Activated CD8-positive, alpha-beta memory T cell treated with anti-CD3 and anti-CD28 coated beads, Interleukin-2, amount 10 ng/mL, durations not matched to agents 7 days and 5 days (primary cell): Measurements from ENCODE around the gene SBNO2. TPM values are rescaled to one million over a fixed set of nuclear protein-coding genes. Genes with fewer than 3 reads are reported as not detected.
"Not testable (repeated sequence)": the region's sequence is repeated elsewhere in the genome, so short reads cannot be mapped to it uniquely, and the experiment has no call there.

Experiments used
- ATAC-seq: fragments of 150-1000 bp; cut with Tn5 transposase; one replicate; pipeline ENCODE4 v1.10.0; 2021; ENCODE audit warnings: moderate library complexity
- CTCF ChIA-PET: fragments of 350-600 bp; sonication (Branson Sonifier 250); formaldehyde crosslinking; loops from one replicate; lab custom pipeline; 2021; ENCODE audit warnings: antibody characterized with exemption; lab: Charles Lee
- DNase-seq: peaks from one replicate; pipeline ENCODE4 v3.0.0-alpha.2; 2020
- H3K27ac Mint-ChIP-seq: one replicate; pipeline ENCODE4 v1.8.0; 2021; ENCODE audit warnings: mild to moderate bottlenecking, mixed read lengths
- H3K27me3 Mint-ChIP-seq: one replicate; pipeline ENCODE4 v1.8.0; 2021; ENCODE audit warnings: mixed read lengths
- H3K36me3 Mint-ChIP-seq: one replicate; pipeline ENCODE4 v1.8.0; 2021; ENCODE audit warnings: mild to moderate bottlenecking, mixed read lengths
- H3K4me1 Mint-ChIP-seq: one replicate; pipeline ENCODE4 v1.8.0; 2021; ENCODE audit warnings: mixed read lengths
- H3K4me3 Mint-ChIP-seq: one replicate; pipeline ENCODE4 v1.8.0; 2021; ENCODE audit warnings: mild to moderate bottlenecking, moderate library complexity, mixed read lengths
- H3K9me3 Mint-ChIP-seq: one replicate; pipeline ENCODE4 v1.8.0; 2022; ENCODE audit warnings: low read depth, mixed read lengths
- total RNA-seq, 2 experiments: library from RNA; stranded (reverse); gene quantifications; one replicate each; pipeline ENCODE4 v1.2.3, GENCODE V29; 2021

SBNO2 gene
- total RNA-seq, 2 experiments from 2014 or later, result 50.6 to 74.7 TPM

GRCh38 chr19:1136621-1137317 is 37.3 kb downstream of the SBNO2 start:
- CTCF ChIA-PET, result no interaction called here
- Mint-ChIP-seq H3K27ac (no peak overlapping the region), H3K27me3 (no peaks in the 10 kb centered on the region), H3K4me1 (peaks cover 14% of the 10 kb centered on the region), H3K4me3 (no peak overlapping the region), H3K9me3 (peaks cover under 1% of the 10 kb centered on the region), H3K36me3 (peaks cover 15% of the 10 kb centered on the region)
- no peak for ATAC-seq
- DNase-seq, result no peak

- no peaks in the 10 kb centered on the region for H3K27me3 Mint-ChIP-seq
- H3K36me3 Mint-ChIP-seq, result peaks cover 15% of the 10 kb centered on the region
- no peak overlapping the region for H3K4me3 Mint-ChIP-seq
- ATAC-seq (no peak), DNase-seq (no peak)
- H3K4me1 Mint-ChIP-seq, result peaks cover 14% of the 10 kb centered on the region
- no peak overlapping the region for H3K27ac Mint-ChIP-seq
- H3K9me3 Mint-ChIP-seq, result no peaks in the 10 kb centered on the region
- CTCF ChIA-PET, result no interaction called here
Measured at GRCh38 chr19:1136201-1136600, 37.9 kb downstream of the SBNO2 start.

GRCh38 chr19:1135454-1135853 is 38.6 kb downstream of the SBNO2 start:
- Mint-ChIP-seq H3K27me3 (no peaks in the 10 kb centered on the region), H3K4me3 (no peak overlapping the region), H3K36me3 (peaks cover 14% of the 10 kb centered on the region), H3K9me3 (no peaks in the 10 kb centered on the region), H3K27ac (no peak overlapping the region), H3K4me1 (peaks cover 19% of the 10 kb centered on the region)
- DNase-seq, result no peak
- ATAC-seq, result no peak
- CTCF ChIA-PET, result no interaction called here

DNA sequence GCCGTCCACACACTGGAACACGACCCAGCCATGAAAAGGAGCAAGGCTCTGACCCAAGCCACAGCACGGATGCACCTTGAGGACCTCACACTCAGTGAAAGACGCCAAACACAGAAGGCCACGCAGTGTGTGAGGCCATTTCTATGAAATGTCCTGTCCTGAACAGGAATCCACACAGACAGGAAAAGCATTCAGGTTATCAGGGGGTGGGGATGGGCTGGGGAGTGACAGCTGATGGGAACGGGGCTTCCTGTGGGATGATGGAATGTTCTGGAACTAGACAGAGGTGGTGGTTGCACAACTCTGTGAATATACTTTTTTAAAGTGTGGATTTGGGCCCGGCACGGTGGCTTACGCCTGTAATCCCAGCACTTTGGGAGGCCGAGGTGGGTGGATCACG is 39.6 kb downstream of the SBNO2 start:
- Mint-ChIP-seq H3K4me1 (peaks cover 27% of the 10 kb centered on the region), H3K27ac (no peak overlapping the region), H3K27me3 (no peaks in the 10 kb centered on the region), H3K9me3 (no peaks in the 10 kb centered on the region), H3K4me3 (no peak overlapping the region), H3K36me3 (peaks cover 11% of the 10 kb centered on the region)
- DNase-seq (no peak), ATAC-seq (no peak)
- CTCF ChIA-PET, result interaction anchor here (1.4 to 5.0 kb wide), 5 partner anchors 21 to 132 kb away, joined by 3 to 38 read pairs (median 8); no protein-coding TSS in a partner anchor

GRCh38 chr19:1133471-1133929 is 40.6 kb downstream of the SBNO2 start:
- Mint-ChIP-seq H3K9me3 (no peaks in the 10 kb centered on the region), H3K27ac (peak overlapping the region; percentile 89), H3K27me3 (no peaks in the 10 kb centered on the region), H3K36me3 (peaks cover 2% of the 10 kb centered on the region), H3K4me3 (peak overlapping the region; percentile 89), H3K4me1 (peaks cover 30% of the 10 kb centered on the region)
- peak; percentile 75 for ATAC-seq
- CTCF ChIA-PET, result interaction anchor here (1.4 to 5.0 kb wide), 5 partner anchors 20 to 133 kb away, joined by 3 to 38 read pairs (median 8); no protein-coding TSS in a partner anchor
- peak; percentile 93 for DNase-seq

DNA sequence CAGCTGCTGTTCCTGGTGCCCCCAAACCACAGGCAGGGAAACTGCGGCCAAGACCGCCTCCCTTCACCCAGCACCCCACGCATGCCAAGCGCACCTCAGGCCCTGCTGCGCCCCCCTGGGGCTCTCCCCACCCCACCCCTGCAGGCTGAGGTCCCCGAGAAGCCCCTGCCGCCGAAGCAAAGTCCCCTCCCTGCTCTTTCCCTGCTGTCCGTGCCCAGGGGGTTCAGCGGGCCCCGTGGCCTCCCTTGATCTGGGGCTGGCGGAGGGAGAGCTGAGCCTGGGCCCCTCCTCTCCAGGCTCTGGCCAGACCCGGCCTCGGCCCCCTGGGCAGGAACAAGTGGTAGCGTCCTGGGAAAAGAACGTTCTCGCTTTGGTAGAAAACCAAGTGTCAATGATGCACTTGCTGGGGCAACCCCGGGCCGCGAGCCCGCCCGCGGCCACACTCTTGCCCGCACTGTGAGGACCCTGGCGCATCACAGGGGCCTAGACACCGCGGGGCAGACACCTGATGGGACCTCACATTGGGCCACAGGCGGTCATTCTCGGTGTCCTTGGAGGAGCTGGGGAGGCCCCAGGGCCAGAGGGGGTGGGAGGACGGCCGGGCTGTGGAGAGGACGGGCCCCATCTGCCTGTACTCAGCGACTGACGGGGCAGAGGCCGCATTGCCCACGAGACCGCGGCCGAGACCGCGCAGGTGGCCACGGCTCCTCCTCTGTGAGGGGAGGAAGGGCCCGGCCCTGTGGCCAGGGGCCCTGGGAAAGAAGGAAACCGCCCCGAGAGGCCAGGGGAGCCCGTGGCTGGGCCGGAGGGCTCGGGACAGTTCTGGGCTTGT is 41.3 kb downstream of the SBNO2 start:
- DNase-seq (peak; percentile 67), ATAC-seq (peak; percentile 10)
- H3K36me3 Mint-ChIP-seq, result peaks cover 2% of the 10 kb centered on the region
- H3K27ac Mint-ChIP-seq, result peak overlapping the region; percentile 89
- CTCF ChIA-PET, result interaction anchor here (0.7 to 5.0 kb wide), 6 partner anchors 19 to 134 kb away, joined by 3 to 38 read pairs (median 3); no protein-coding TSS in a partner anchor
- H3K4me1 Mint-ChIP-seq, result peaks cover 32% of the 10 kb centered on the region
- no peaks in the 10 kb centered on the region for H3K27me3 Mint-ChIP-seq
- no peaks in the 10 kb centered on the region for H3K9me3 Mint-ChIP-seq
- peak overlapping the region; percentile 89 for H3K4me3 Mint-ChIP-seq

DNA sequence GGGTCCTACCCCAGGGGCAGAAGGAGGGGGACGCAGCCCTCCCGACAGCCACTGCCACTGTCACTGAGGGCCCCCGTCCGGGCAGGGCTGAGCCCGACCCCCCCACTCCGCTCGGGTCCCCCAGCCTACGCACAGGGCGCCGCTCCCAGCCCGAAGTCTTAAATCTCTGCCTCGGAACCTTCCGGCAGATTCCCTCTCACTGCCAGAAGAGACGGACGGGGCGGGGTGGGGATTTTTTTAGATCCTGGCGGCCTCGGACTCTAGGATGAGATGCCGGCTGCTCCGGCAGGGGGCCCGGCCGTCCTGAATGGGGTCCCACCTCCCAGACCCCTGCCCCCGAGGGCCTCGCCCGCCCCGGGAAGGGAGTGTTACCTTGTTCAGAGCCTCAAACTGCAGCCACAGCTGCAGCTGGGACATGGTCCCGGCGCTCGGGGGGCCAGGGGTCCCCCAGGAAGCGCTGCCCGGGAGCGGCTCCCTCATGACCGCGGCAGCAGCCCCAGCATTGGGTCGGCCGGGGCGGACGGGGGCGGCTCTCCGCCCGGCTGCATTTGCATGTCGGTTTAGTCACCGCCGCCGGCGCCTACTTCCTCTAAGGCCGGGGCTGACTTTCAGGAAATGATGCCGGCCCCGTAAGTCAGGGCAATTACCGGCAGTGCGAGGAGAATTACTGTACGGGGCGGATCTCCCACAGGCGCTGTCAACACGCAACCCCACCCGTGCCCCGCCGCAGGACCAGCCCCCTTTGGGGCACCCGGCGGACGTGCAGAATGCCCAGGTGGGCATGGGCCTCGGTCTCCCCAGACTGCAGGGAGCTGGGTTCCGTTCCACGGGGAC is 42.1 kb downstream of the SBNO2 start:
- Mint-ChIP-seq H3K4me1 (peaks cover 33% of the 10 kb centered on the region), H3K9me3 (no peaks in the 10 kb centered on the region), H3K36me3 (peaks cover 10% of the 10 kb centered on the region), H3K4me3 (peak overlapping the region; percentile 89), H3K27me3 (no peaks in the 10 kb centered on the region), H3K27ac (peak overlapping the region; percentile 91)
- CTCF ChIA-PET, result interaction anchor here (0.7 to 5.0 kb wide), 11 partner anchors 19 to 148 kb away, joined by 3 to 38 read pairs (median 6); partner anchors contain the start of genes ARHGAP45 and ATP5F1D
- peak; percentile 93 for DNase-seq
- ATAC-seq, result peak; percentile 64

DNA sequence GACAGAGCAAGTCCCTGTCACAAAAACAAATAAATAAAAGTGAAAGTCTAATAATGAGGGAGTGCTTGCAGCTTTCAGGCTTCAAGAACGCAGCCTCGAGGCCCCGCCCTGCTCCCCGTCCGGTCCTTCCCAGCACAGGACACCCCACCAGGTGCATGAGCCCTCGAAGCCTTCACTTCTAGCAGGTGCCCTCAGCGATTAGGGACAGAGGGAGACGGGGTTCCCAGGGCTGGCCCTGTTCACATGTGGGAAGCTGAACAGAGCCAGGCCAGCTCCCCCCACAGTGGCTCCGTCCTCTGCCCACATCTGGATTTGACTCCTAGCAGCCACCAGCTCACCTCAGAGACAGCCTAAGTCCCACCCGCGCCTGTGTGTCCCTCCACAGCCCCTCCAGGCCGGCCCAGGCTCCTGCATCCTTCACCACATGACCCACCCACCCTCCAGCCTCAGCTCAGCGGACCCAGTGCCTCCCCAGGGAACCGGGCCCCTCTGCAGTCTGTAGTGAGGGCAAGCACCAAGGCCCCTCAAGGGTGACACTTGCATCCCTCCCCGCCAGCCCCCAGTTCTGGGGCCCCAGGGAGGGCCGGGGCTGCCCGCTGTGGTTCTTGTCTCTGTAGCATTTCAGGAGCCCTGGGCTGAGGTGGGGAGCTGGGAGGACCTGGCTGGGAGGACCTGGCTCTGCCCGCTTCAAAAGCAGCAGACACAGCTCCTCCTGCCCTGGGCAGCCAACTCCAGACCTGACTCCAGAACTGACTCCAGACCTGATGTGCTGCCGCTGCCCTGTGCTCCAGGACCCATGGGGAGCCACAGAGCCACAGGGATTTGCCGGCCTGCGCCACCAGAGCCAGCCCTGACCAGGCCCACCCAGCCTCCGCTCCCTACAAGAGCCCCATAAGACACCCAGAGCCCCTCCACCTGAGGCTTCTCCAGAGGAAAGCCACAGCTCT is 43.0 kb downstream of the SBNO2 start:
- no peak for ATAC-seq

DNA sequence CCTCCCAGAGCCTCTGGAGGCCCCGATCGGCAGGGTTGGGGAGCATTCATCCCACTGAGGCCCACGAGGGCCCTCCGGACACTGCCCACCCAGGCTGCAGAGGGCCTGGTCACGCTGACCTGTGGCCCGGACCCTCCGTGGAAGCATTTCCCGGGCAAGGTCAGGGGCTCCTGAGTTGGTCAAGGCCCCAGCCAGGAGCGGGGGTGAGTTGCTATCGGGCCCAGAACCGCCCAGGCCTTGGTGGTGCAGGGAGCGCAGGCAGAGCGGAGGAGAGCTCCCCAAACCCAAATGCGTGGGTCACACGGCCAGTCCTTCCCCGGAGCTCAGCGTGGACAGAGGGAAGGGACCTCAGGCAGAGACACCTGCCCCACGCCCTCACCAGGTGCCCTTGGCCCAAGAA is 44.5 kb downstream of the SBNO2 start:
- H3K27ac Mint-ChIP-seq, result peak overlapping the region; percentile 91
- H3K9me3 Mint-ChIP-seq, result no peaks in the 10 kb centered on the region
- no peaks in the 10 kb centered on the region for H3K27me3 Mint-ChIP-seq
- no peak overlapping the region for H3K4me3 Mint-ChIP-seq
- H3K36me3 Mint-ChIP-seq, result peaks cover 13% of the 10 kb centered on the region
- DNase-seq, result no peak
- CTCF ChIA-PET, result interaction anchor here (0.9 to 3.0 kb wide), 4 partner anchors 16 to 128 kb away, joined by 3 to 11 read pairs (median 8); partner anchors contain the start of gene ATP5F1D
- no peak for ATAC-seq
- peaks cover 35% of the 10 kb centered on the region for H3K4me1 Mint-ChIP-seq

More for the DNA sequence above, 43.0 kb downstream of the SBNO2 start:
- CTCF ChIA-PET, result interaction anchor here (0.6 to 5.0 kb wide), 14 partner anchors 18 to 357 kb away, joined by 3 to 38 read pairs (median 4); partner anchors contain the start of genes ARHGAP45 and ATP5F1D
- Mint-ChIP-seq H3K27me3 (no peaks in the 10 kb centered on the region), H3K27ac (peak overlapping the region; percentile 91), H3K9me3 (no peaks in the 10 kb centered on the region), H3K4me3 (peak overlapping the region; percentile 89), H3K4me1 (peaks cover 33% of the 10 kb centered on the region), H3K36me3 (peaks cover 10% of the 10 kb centered on the region)
- DNase-seq, result peak; percentile 73

- DNase-seq, H3K27me3 Mint-ChIP-seq, ATAC-seq, H3K9me3 Mint-ChIP-seq, H3K27ac Mint-ChIP-seq, H3K4me3 Mint-ChIP-seq: not testable (repeated sequence)
- CTCF ChIA-PET, result interaction anchor here (0.9 to 3.0 kb wide), 3 partner anchors 16 to 128 kb away, joined by 3 to 11 read pairs (median 10); no protein-coding TSS in a partner anchor
- H3K4me1 Mint-ChIP-seq, result peaks cover 32% of the 10 kb centered on the region
- H3K36me3 Mint-ChIP-seq, result peaks cover 13% of the 10 kb centered on the region
Measured at GRCh38 chr19:1129084-1129483, 45.0 kb downstream of the SBNO2 start.

- Mint-ChIP-seq H3K36me3 (peaks cover 15% of the 10 kb centered on the region), H3K27ac (no peak overlapping the region), H3K4me1 (peaks cover 27% of the 10 kb centered on the region), H3K9me3 (no peaks in the 10 kb centered on the region), H3K27me3 (no peaks in the 10 kb centered on the region), H3K4me3 (no peak overlapping the region)
- no peak for DNase-seq
- no peak for ATAC-seq
- CTCF ChIA-PET, result interaction anchor here (2.0 kb wide), 1 partner anchor 15 kb away, joined by 10 read pairs; no protein-coding TSS in a partner anchor
Measured at GRCh38 chr19:1128106-1128505, 46.0 kb downstream of the SBNO2 start.
